Uterus (tissue), 4 donors: Measurements from ENCODE around the gene ZAP70. TPM values are rescaled to one million over a fixed set of nuclear protein-coding genes. Genes with fewer than 3 reads are reported as not detected.
"Not testable (repeated sequence)": the region's sequence is repeated elsewhere in the genome, so short reads cannot be mapped to it uniquely, and the experiment has no call there.

Experiments used
- DNase-seq, 2 donors: peaks; one replicate each; pipeline ENCODE4 v3.0.0-alpha.2; 2019 to 2020
- H3K27ac ChIP-seq, 2 donors: fragments of 200-600 bp; sonication (generic); 1 replicate in 1 of 2; 2 replicates in 1 of 2; pipeline ENCODE4 v1.5.1; 2016 to 2018
- H3K27me3 ChIP-seq, 2 donors: fragments of 200-600 bp; sonication (generic); one replicate each; pipeline ENCODE4 v1.5.1; 2018 to 2019; ENCODE audit warnings: control low read depth in 1 of 2
- H3K36me3 ChIP-seq, 2 donors: fragments of 200-600 bp; sonication (generic); one replicate each; pipeline ENCODE4 v1.5.1; 2019; ENCODE audit warnings: control low read depth in 1 of 2
- H3K4me1 ChIP-seq, 2 donors: fragments of 200-600 bp; sonication (generic); one replicate each; pipeline ENCODE4 v1.5.1; 2018 to 2019; ENCODE audit warnings: control low read depth in 1 of 2
- H3K4me3 ChIP-seq, 2 donors: fragments of 200-600 bp; sonication (generic); 1 replicate in 1 of 2; 2 replicates in 1 of 2; pipeline ENCODE4 v1.5.1; 2018 to 2019; ENCODE audit warnings: mild to moderate bottlenecking in 1 of 2
- H3K9me3 ChIP-seq, 2 donors: fragments of 200-600 bp; sonication (generic); one replicate each; pipeline ENCODE4 v1.5.1; 2019; ENCODE audit warnings: control low read depth in 1 of 2
- CTCF ChIP-seq, 4 experiments: fragments of 200-600 bp in 2 of 4; fragments of 450-650 bp in 2 of 4; sonication (generic) in 2 of 4; IDR thresholded peaks; one replicate each; pipeline ENCODE4 v1.5.1; 2016 to 2019; ENCODE audit warnings: antibody characterized with exemption in 4 of 4, mild to moderate bottlenecking in 2 of 4, moderate library complexity in 1 of 4
- POLR2A ChIP-seq, 2 donors: fragments of 450-650 bp; IDR thresholded peaks; one replicate each; pipeline ENCODE4 v1.6.1; 2016; ENCODE audit warnings: antibody characterized with exemption in 2 of 2, mild to moderate bottlenecking in 1 of 2, moderate library complexity in 1 of 2
- intact Hi-C: fragments of 100-400 bp; cut with DNase I; formaldehyde crosslinking; loops from one replicate; pipeline ENCODE4 v1.15.1; 2023; ENCODE audit warnings: low total_unique reads
- total RNA-seq, 4 donors: library from RNA; depleted of rRNA in 3 of 4; stranded (reverse); fragments of >200 nt in 3 of 4; gene quantifications; one replicate each; pipeline versions ENCODE4 v1.1.0 to v1.2.4, GENCODE V29; 2014 to 2023
- donor health status: DM: yes; HTN: yes; CAD: no.

The ZAP70 gene
- total RNA-seq, 4 donors from 2014 or later, result 3.3 to 11.2 (median 5.1) TPM

GRCh38 chr2:97706708-97707345, 6.5 kb upstream of the ZAP70 start:
- H3K27me3 ChIP-seq, result no peaks in the 10 kb centered on the region
- no peak for DNase-seq
- no peaks in the 10 kb centered on the region for H3K36me3 ChIP-seq
- no peaks in the 10 kb centered on the region for H3K9me3 ChIP-seq
- intact Hi-C loops, result no loop called here
- H3K4me1 ChIP-seq, result no peaks in the 10 kb centered on the region
- no peak overlapping the region for H3K4me3 ChIP-seq
- H3K27ac ChIP-seq, result no peak overlapping the region
- no peak for TF ChIP-seq CTCF (IDR thresholded peaks at IDR 0.05)
- TF ChIP-seq POLR2A (IDR thresholded peaks at IDR 0.05), result no peak

- TF ChIP-seq CTCF (IDR thresholded peaks at IDR 0.05) (no peak), POLR2A (IDR thresholded peaks at IDR 0.05) (no peak)
- H3K36me3 ChIP-seq, result no peaks in the 10 kb centered on the region
- no peaks in the 10 kb centered on the region for H3K27me3 ChIP-seq
- no peak for DNase-seq
- intact Hi-C loops, result no loop called here
- H3K9me3 ChIP-seq, result no peaks in the 10 kb centered on the region
- no peaks in the 10 kb centered on the region for H3K4me1 ChIP-seq
- no peak overlapping the region for H3K27ac ChIP-seq
- H3K4me3 ChIP-seq, result no peak overlapping the region
Measured at GRCh38 chr2:97707362-97708047, 5.9 kb upstream of the ZAP70 start.

- Histone ChIP-seq H3K36me3 (no peaks in the 10 kb centered on the region), H3K9me3 (no peaks in the 10 kb centered on the region), H3K27ac (no peak overlapping the region), H3K4me3 (no peak overlapping the region), H3K27me3 (no peaks in the 10 kb centered on the region), H3K4me1 (no peaks in the 10 kb centered on the region)
- intact Hi-C loops, result no loop called here
- TF ChIP-seq POLR2A (IDR thresholded peaks at IDR 0.05) (no peak), CTCF (IDR thresholded peaks at IDR 0.05) (no peak)
- DNase-seq, result no peak
Measured at GRCh38 chr2:97708048-97708380, 5.4 kb upstream of the ZAP70 start.

GRCh38 chr2:97708608-97709007, 4.8 kb upstream of the ZAP70 start:
- H3K36me3 ChIP-seq, result no peaks in the 10 kb centered on the region
- no peak overlapping the region for H3K4me3 ChIP-seq
- no peak for TF ChIP-seq CTCF (IDR thresholded peaks at IDR 0.05)
- no peak for TF ChIP-seq POLR2A (IDR thresholded peaks at IDR 0.05)
- no peaks in the 10 kb centered on the region for H3K9me3 ChIP-seq
- H3K4me1 ChIP-seq, result no peaks in the 10 kb centered on the region
- H3K27me3 ChIP-seq, result no peaks in the 10 kb centered on the region
- no peak overlapping the region for H3K27ac ChIP-seq
- intact Hi-C loops, result no loop called here
- no peak for DNase-seq

GRCh38 chr2:97711394-97711711, 2.0 kb upstream of the ZAP70 start:
- intact Hi-C loops, result no loop called here
- Histone ChIP-seq H3K4me3 (no peak overlapping the region), H3K27ac (no peak overlapping the region), H3K27me3 (no peaks in the 10 kb centered on the region), H3K9me3 (no peaks in the 10 kb centered on the region), H3K4me1 (no peaks in the 10 kb centered on the region), H3K36me3 (no peaks in the 10 kb centered on the region)
- no peak for DNase-seq
- TF ChIP-seq CTCF (IDR thresholded peaks at IDR 0.05), result no peak
- TF ChIP-seq POLR2A (IDR thresholded peaks at IDR 0.05), result no peak

- H3K27ac ChIP-seq, H3K27me3 ChIP-seq, H3K4me1 ChIP-seq, DNase-seq, H3K4me3 ChIP-seq, H3K36me3 ChIP-seq, H3K9me3 ChIP-seq, intact Hi-C loops: not testable (repeated sequence)
Measured at GRCh38 chr2:97712175-97712574, 1.2 kb upstream of the ZAP70 start.
